H1 (cell line): ENCODE measurements around the gene PDGFRA. TPM values are rescaled to one million over a fixed set of nuclear protein-coding genes. Genes with fewer than 3 reads are reported as not detected.

Experiments
- CTCF ChIA-PET: fragments of 300-600 bp; sonication (Branson Sonifier 250); formaldehyde crosslinking; loops from one replicate; lab custom pipeline; 2021; ENCODE audit not compliant: partially characterized antibody; lab: Charles Lee
- POLR2A ChIA-PET: fragments of 300-600 bp; sonication (Branson Sonifier 250); formaldehyde crosslinking; loops from one replicate; lab custom pipeline; 2021; ENCODE audit warnings: inconsistent platforms; ENCODE audit not compliant: partially characterized antibody; lab: Charles Lee
- DNase-seq, 2 experiments: peaks; one replicate each; pipeline versions ENCODE4 v3.0.0 to v3.0.0-alpha.2; 2010 to 2022; ENCODE audit warnings: low spot score in 2 of 2, low read depth in 1 of 2, mixed read lengths in 1 of 2
- FAIRE-seq: peaks from 2 replicates; lab custom pipeline; 2011; peaks lifted over from hg19 to GRCh38; lab: Jason Lieb, UNC
- H2AFZ ChIP-seq: 2 replicates; pipeline ENCODE4 v1.8.1; 2012; ENCODE audit warnings: low read length, inconsistent platforms
- H2AK5ac ChIP-seq: 2 replicates; pipeline ENCODE4 v1.6.1; 2013; ENCODE audit warnings: low read depth, low read length
- H2BK120ac ChIP-seq: replicated peaks from 2 replicates; pipeline ENCODE3; 2013; ENCODE audit warnings: low read depth, low read length, inconsistent platforms
- H2BK12ac ChIP-seq: 2 replicates; pipeline ENCODE4 v1.6.1; 2013; ENCODE audit warnings: low read depth, low read length
- H2BK15ac ChIP-seq: 2 replicates; pipeline ENCODE4 v1.6.1; 2013; ENCODE audit warnings: low read length
- H2BK20ac ChIP-seq: 2 replicates; pipeline ENCODE4 v1.6.1; 2013; ENCODE audit warnings: low read length
- H2BK5ac ChIP-seq: 2 replicates; pipeline ENCODE4 v1.6.1; 2013; ENCODE audit warnings: low read depth, low read length
- H3K14ac ChIP-seq: 2 replicates; pipeline ENCODE4 v1.6.1; 2013; ENCODE audit warnings: inconsistent platforms; ENCODE audit not compliant: insufficient read length
- H3K18ac ChIP-seq: 2 replicates; pipeline ENCODE4 v1.6.1; 2013; ENCODE audit warnings: low read length; ENCODE audit errors: extremely low read depth
- H3K23ac ChIP-seq: 2 replicates; pipeline ENCODE4 v1.6.1; 2013; ENCODE audit warnings: inconsistent platforms; ENCODE audit not compliant: insufficient read length
- H3K23me2 ChIP-seq: 2 replicates; pipeline ENCODE4 v1.6.1; 2013; ENCODE audit warnings: low read depth, low read length
- H3K27ac ChIP-seq: 2 replicates; pipeline ENCODE4 v1.6.1; 2011; ENCODE audit warnings: low read depth, low read length, inconsistent platforms
- H3K27me3 ChIP-seq, 4 experiments: replicated peaks in 1 of 4; 1 replicate in 1 of 4; 2 replicates in 3 of 4; pipeline versions ENCODE4 v1.6.1 to v1.8.1; 2011 to 2013; ENCODE audit warnings: low read length in 3 of 4, mild to moderate bottlenecking in 3 of 4, inconsistent platforms in 2 of 4, mixed read lengths in 2 of 4, moderate library complexity in 1 of 4; ENCODE audit not compliant: control insufficient read depth in 3 of 4, insufficient read depth in 3 of 4; ENCODE audit errors: extremely low read depth in 1 of 4
- H3K36me3 ChIP-seq, 4 experiments: 2 replicates each; pipeline versions ENCODE4 v1.6.1 to v1.8.1; 2011 to 2013; ENCODE audit warnings: mild to moderate bottlenecking in 4 of 4, low read length in 3 of 4, moderate library complexity in 2 of 4, control low read depth in 1 of 4, inconsistent platforms in 1 of 4; ENCODE audit not compliant: insufficient read depth in 4 of 4, control insufficient read depth in 2 of 4
- H3K4ac ChIP-seq: replicated peaks from 2 replicates; pipeline ENCODE3; 2013; ENCODE audit warnings: low read length, low read depth, mixed read lengths, inconsistent platforms; ENCODE audit not compliant: insufficient read length
- H3K4me1 ChIP-seq, 4 experiments: replicated peaks in 1 of 4; 1 replicate in 1 of 4; 2 replicates in 3 of 4; pipeline versions ENCODE4 v1.6.1 to v1.8.1; 2011 to 2013; ENCODE audit warnings: low read length in 3 of 4, inconsistent platforms in 2 of 4, mixed read lengths in 1 of 4; ENCODE audit not compliant: insufficient read depth in 4 of 4, control insufficient read depth in 3 of 4
- H3K4me2 ChIP-seq, 2 experiments: 2 replicates each; pipeline versions ENCODE4 v1.6.1 to v1.8.1; 2011 to 2013; ENCODE audit warnings: low read depth in 2 of 2, low read length in 2 of 2, control low read depth in 1 of 2, inconsistent platforms in 1 of 2, mild to moderate bottlenecking in 1 of 2; ENCODE audit not compliant: insufficient read depth in 1 of 2
- H3K4me3 ChIP-seq, 4 experiments: fragments of 200-600, 300-600 bp in 1 of 4; sonication (generic), shearing (Covaris generic), sonication (Bioruptor Twin) in 1 of 4; 2 replicates each; pipeline versions ENCODE4 v1.5.1 to v1.8.1; 2011 to 2016; ENCODE audit warnings: low read length in 4 of 4, low read depth in 3 of 4, control low read depth in 2 of 4, inconsistent platforms in 2 of 4, mild to moderate bottlenecking in 2 of 4, mixed read lengths in 1 of 4, moderate library complexity in 1 of 4; ENCODE audit not compliant: insufficient read depth in 2 of 4; ENCODE audit errors: extremely low read depth in 1 of 4
- H3K56ac ChIP-seq: replicated peaks from 2 replicates; pipeline ENCODE3; 2013; ENCODE audit warnings: low read depth, mild to moderate bottlenecking, mixed read lengths, low read length, inconsistent platforms; ENCODE audit not compliant: insufficient read length
- H3K79me1 ChIP-seq: 2 replicates; pipeline ENCODE4 v1.6.1; 2013; ENCODE audit warnings: low read depth, low read length, control low read depth
- H3K79me2 ChIP-seq, 2 experiments: 2 replicates each; pipeline versions ENCODE4 v1.6.1 to v1.8.1; 2012 to 2013; ENCODE audit warnings: low read length in 2 of 2, mild to moderate bottlenecking in 2 of 2, inconsistent platforms in 1 of 2; ENCODE audit not compliant: insufficient read depth in 2 of 2, control insufficient read depth in 1 of 2
- H3K9ac ChIP-seq, 4 experiments: replicated peaks in 1 of 4; 1 replicate in 1 of 4; 2 replicates in 3 of 4; pipeline versions ENCODE4 v1.6.1 to v1.8.1; 2011 to 2013; ENCODE audit warnings: low read depth in 3 of 4, low read length in 3 of 4, control low read depth in 2 of 4, mild to moderate bottlenecking in 2 of 4, moderate library complexity in 2 of 4, inconsistent platforms in 1 of 4; ENCODE audit errors: extremely low read depth in 1 of 4
- H3K9me3 ChIP-seq, 2 experiments: 2 replicates each; pipeline versions ENCODE4 v1.6.1 to v1.8.1; 2012 to 2013; ENCODE audit warnings: mild to moderate bottlenecking in 2 of 2, moderate library complexity in 2 of 2, control low read depth in 1 of 2, inconsistent platforms in 1 of 2, low read depth in 1 of 2, low read length in 1 of 2, mixed read lengths in 1 of 2; ENCODE audit not compliant: insufficient read depth in 2 of 2
- H4K20me1 ChIP-seq, 2 experiments: replicated peaks in 1 of 2; 2 replicates each; pipeline versions ENCODE3 to v1.8.1; 2011 to 2013; ENCODE audit warnings: inconsistent platforms in 2 of 2, low read length in 2 of 2, mild to moderate bottlenecking in 1 of 2; ENCODE audit not compliant: insufficient read depth in 2 of 2, control insufficient read depth in 1 of 2
- H4K5ac ChIP-seq: 2 replicates; pipeline ENCODE4 v1.6.1; 2013; ENCODE audit warnings: low read length, low read depth, mixed read lengths, inconsistent platforms; ENCODE audit not compliant: insufficient read length
- H4K8ac ChIP-seq: 2 replicates; pipeline ENCODE4 v1.8.0; 2013; ENCODE audit warnings: mild to moderate bottlenecking, moderate library complexity, low read length, inconsistent platforms; ENCODE audit not compliant: insufficient read depth; ENCODE audit errors: extremely low read depth
- H4K91ac ChIP-seq: replicated peaks from 2 replicates; pipeline ENCODE3; 2013; ENCODE audit warnings: low read length, mixed read lengths, inconsistent platforms; ENCODE audit not compliant: insufficient read length
- TEAD4 ChIP-seq: IDR thresholded peaks from 2 replicates; pipeline ENCODE4 v1.6.1; 2012; ENCODE audit warnings: low read depth, low read length, inconsistent platforms, mixed read lengths
- WGBS, 2 experiments: shearing (Covaris generic) in 1 of 2; methylation state at CpG; one replicate each; pipeline versions ENCODE4 v1.1.6 to v1.1.7; 2013 to 2015; ENCODE audit warnings: low lambda C conversion rate in 2 of 2, mixed read lengths in 2 of 2, inconsistent platforms in 1 of 2, low coverage in 1 of 2, missing lambda C conversion rate in 1 of 2; ENCODE audit not compliant: insufficient replicate concordance in 2 of 2, insufficient coverage in 1 of 2, insufficient read length in 1 of 2; ENCODE audit errors: extremely low coverage in 1 of 2, missing lambda C conversion rate in 1 of 2; 5-methylcytosine and 5-hydroxymethylcytosine counted together
- polyA plus RNA-seq, 7 experiments: library from polyadenylated mRNA; depleted of rRNA in 3 of 7; stranded (reverse) in 5 of 7; unstranded in 2 of 7; fragments of >200 nt in 5 of 7; fragments of 200-250 nt in 2 of 7; gene quantifications; 1 replicate in 5 of 7; 2 replicates in 1 of 7; 4 replicates in 1 of 7; pipeline versions ENCODE4 v1.2.1 to v1.2.3, GENCODE V29; 2011 to 2013; ENCODE audit warnings: missing spikeins in 2 of 7, mixed read lengths in 2 of 7
- total RNA-seq: library from RNA; stranded (reverse); fragmentation: NEBNext Ultra II Directional; extraction: Animal tissue kit (Norgen Biotek cat#: 25700); gene quantifications from 2 replicates; pipeline ENCODE4 v1.2.1, GENCODE V29; 2021

PDGFRA gene
- total and polyA plus RNA-seq, 2 of the 8 experiments (the other 6 are each of a cell fraction or from before 2014, with no cell fraction given), result 1.4 to 3.4 TPM

- Histone ChIP-seq H2BK15ac (no peak overlapping the region), H2BK20ac (no peak overlapping the region), H3K27ac (no peak overlapping the region), H4K91ac (no peak overlapping the region), H3K27me3 (peaks cover 38 to 56% (median 52%) of the 10 kb centered on the region in 4 experiments), H3K4me1 (peaks cover 0 to 22% (median 15%) of the 10 kb centered on the region in 4 experiments; a peak in 6 of 7 replicates), H3K4me3 (peak overlapping the region; percentile 51 to 85 (median 66)), H3K4me2 (peak overlapping the region; percentile 67 to 93), H4K8ac (peak overlapping the region; percentile 89), H4K20me1 (peaks cover 7 to 10% of the 10 kb centered on the region in 2 experiments), H3K18ac (peak overlapping the region; percentile 87), H3K14ac (no peak overlapping the region), H3K9me3 (peaks cover 0 to 3% of the 10 kb centered on the region in 2 experiments; a peak in 1 of 4 replicates), H2AK5ac (no peak overlapping the region), H3K9ac (peak overlapping the region in 2 of 4 experiments; percentile 38 to 58; a peak in 3 of 7 replicates), H3K23ac (no peak overlapping the region), H2AFZ (peak overlapping the region; percentile 80; the same call in 1 of the 2 replicates), H4K5ac (no peak overlapping the region), H3K36me3 (no peaks in the 10 kb centered on the region), H2BK120ac (no peak overlapping the region), H3K79me2 (no peaks in the 10 kb centered on the region), H2BK5ac (no peak overlapping the region), H3K79me1 (no peaks in the 10 kb centered on the region), H3K23me2 (peaks cover 25% of the 10 kb centered on the region; the same call in 1 of the 2 replicates), H3K4ac (no peak overlapping the region), H3K56ac (no peak overlapping the region), H2BK12ac (no peak overlapping the region)
- FAIRE-seq, result no peak
- ChIA-PET CTCF (interaction anchor here (0.6 to 5.3 kb wide), 66 partner anchors 8 to 1997 kb away, joined by 3 to 65 read pairs (median 4); partner anchors contain the start of gene GSX2), POLR2A (no interaction called here)
- 2% methylated on average over 42 of the region's 43 CpGs; no CpG with 5 or more reads in 1 of the 2 experiments for WGBS, 2 experiments
- DNase-seq, result peak in 1 of 2 experiments; percentile 92
- TF ChIP-seq TEAD4, result no peak
These were observed 4.2 kb downstream of the PDGFRA start for GRCh38 chr4:54233277-54233696.
